ENCODE results near the gene ASAP2.

Gene ASAP2

GRCh38 chr2:9205486-9205885 is 1.1 kb upstream of the ASAP2 start:
- Histone ChIP-seq H3K4me3 (IDR thresholded peaks at IDR 0.05; ENCODE audit: insufficient read depth, low read depth, low read length) (no peak overlapping the region), H3K9ac (peak overlapping the region; percentile 32; the same call in 1 of the 2 replicates), H3K27me3 (ENCODE audit: insufficient read depth, low read depth) (no peaks in the 10 kb centered on the region), H3K4me1 (ENCODE audit: low read depth, poor library complexity, severe bottlenecking) (peaks cover 33% of the 10 kb centered on the region), H3K4me2 (peak overlapping the region; percentile 59), H3K27ac (no peak overlapping the region), H3K79me2 (ENCODE audit: insufficient read depth, low read depth) (no peaks in the 10 kb centered on the region), H3K36me3 (ENCODE audit: insufficient read depth) (no peaks in the 10 kb centered on the region), H4K20me1 (ENCODE audit: insufficient read depth) (no peaks in the 10 kb centered on the region), H2AFZ (ENCODE audit: low read depth) (peak overlapping the region; percentile 99)
- no peak for TF ChIP-seq CTCF (conservative IDR thresholded peaks at IDR 0.05; ENCODE audit: low read depth, low read length)

DNA sequence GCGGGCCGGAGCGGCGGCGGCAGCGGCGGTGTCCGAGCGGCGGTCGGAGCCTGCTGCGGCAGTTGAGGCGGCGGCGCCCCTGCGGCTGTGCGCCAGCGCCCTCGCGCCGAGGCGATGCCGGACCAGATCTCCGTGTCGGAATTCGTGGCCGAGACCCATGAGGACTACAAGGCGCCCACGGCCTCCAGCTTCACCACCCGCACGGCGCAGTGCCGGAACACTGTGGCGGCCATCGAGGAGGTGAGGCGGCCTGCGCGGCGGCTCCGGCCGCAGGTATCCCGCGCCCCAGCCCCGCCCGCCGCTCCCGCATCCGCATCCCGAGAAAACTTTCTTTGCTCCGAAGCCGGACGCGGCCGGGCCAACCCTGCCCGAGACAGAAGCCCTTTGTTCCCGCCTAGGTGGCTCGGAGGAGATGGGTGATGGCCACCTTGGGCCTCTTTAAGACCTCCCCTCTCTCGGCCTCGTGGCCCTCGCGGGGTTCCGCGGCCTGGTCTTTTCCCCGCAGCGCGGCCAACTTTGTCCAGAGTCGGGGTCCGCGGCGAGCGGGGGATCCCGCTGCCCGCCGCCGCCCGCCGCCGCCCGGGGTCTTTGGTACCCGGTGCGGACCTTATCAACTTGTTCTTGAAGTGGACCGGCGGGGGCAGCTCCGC is 504 bp downstream of the ASAP2 start:
- H3K9ac ChIP-seq: no peak overlapping the region
- H3K27ac ChIP-seq: no peak overlapping the region
- H3K4me3 ChIP-seq (IDR thresholded peaks at IDR 0.05; ENCODE audit: insufficient read depth, low read depth, low read length): no peak overlapping the region
- H2AFZ ChIP-seq (ENCODE audit: low read depth): peak overlapping the region; percentile 47; the same call in 1 of the 2 replicates
- H3K4me1 ChIP-seq (ENCODE audit: low read depth, poor library complexity, severe bottlenecking): peaks cover 34% of the 10 kb centered on the region
- no peaks in the 10 kb centered on the region for H3K27me3 ChIP-seq (ENCODE audit: insufficient read depth, low read depth)
- no peaks in the 10 kb centered on the region for H3K79me2 ChIP-seq (ENCODE audit: insufficient read depth, low read depth)
- H3K36me3 ChIP-seq (ENCODE audit: insufficient read depth): no peaks in the 10 kb centered on the region
- no peak for TF ChIP-seq CTCF (conservative IDR thresholded peaks at IDR 0.05; ENCODE audit: low read depth, low read length)
- no peaks in the 10 kb centered on the region for H4K20me1 ChIP-seq (ENCODE audit: insufficient read depth)
- peak overlapping the region; percentile 57 for H3K4me2 ChIP-seq

DNA sequence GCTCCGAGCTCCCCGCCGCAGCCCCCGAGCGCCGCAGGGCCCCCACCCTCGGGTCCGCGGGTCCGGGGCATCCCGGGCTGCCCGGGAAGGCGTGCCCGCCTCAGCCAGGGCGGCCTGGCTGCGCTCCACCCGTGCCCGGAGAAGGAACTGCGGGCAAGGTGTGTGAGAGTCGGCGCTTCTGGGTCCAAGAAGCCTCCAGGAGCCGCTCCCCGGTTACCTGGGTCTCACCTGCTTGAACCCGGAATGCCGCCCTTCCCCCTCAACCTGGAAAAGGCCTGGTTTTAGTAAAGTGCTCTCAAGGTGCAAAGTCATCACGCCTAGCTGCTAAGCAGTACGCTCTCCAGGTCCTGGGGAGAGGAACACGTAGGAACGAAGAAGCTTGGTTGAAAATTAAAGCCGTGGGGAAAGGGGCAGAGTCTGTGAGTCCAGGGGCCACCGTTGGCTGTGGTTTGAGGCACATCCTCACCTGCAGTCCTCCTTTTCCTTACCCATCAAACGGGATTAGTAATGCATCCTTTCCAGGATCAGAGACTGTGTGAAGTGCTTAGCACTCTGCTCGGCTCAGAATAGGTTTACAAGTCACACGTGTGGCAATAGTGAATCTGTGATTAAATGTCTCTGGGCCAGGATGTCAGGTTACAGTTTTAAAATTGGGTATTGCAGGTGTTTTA is 1.2 kb downstream of the ASAP2 start:
- no peak overlapping the region for H3K4me3 ChIP-seq (IDR thresholded peaks at IDR 0.05; ENCODE audit: insufficient read depth, low read depth, low read length)
- no peak overlapping the region for H2AFZ ChIP-seq (ENCODE audit: low read depth)
- no peaks in the 10 kb centered on the region for H3K27me3 ChIP-seq (ENCODE audit: insufficient read depth, low read depth)
- H3K79me2 ChIP-seq (ENCODE audit: insufficient read depth, low read depth): no peaks in the 10 kb centered on the region
- H3K36me3 ChIP-seq (ENCODE audit: insufficient read depth): no peaks in the 10 kb centered on the region
- peaks cover 34% of the 10 kb centered on the region for H3K4me1 ChIP-seq (ENCODE audit: low read depth, poor library complexity, severe bottlenecking)
- H3K9ac ChIP-seq: no peak overlapping the region
- no peak overlapping the region for H3K27ac ChIP-seq
- no peak for TF ChIP-seq CTCF (conservative IDR thresholded peaks at IDR 0.05; ENCODE audit: low read depth, low read length)
- peak overlapping the region; percentile 13; the same call in 1 of the 2 replicates for H3K4me2 ChIP-seq
- no peaks in the 10 kb centered on the region for H4K20me1 ChIP-seq (ENCODE audit: insufficient read depth)

GRCh38 chr2:9208875-9209274 is 2.3 kb downstream of the ASAP2 start:
- H3K27ac ChIP-seq: no peak overlapping the region
- H3K79me2 ChIP-seq (ENCODE audit: insufficient read depth, low read depth): no peaks in the 10 kb centered on the region
- H2AFZ ChIP-seq (ENCODE audit: low read depth): no peak overlapping the region
- peaks cover 34% of the 10 kb centered on the region for H3K4me1 ChIP-seq (ENCODE audit: low read depth, poor library complexity, severe bottlenecking)
- no peak for TF ChIP-seq CTCF (conservative IDR thresholded peaks at IDR 0.05; ENCODE audit: low read depth, low read length)
- no peak overlapping the region for H3K4me3 ChIP-seq (IDR thresholded peaks at IDR 0.05; ENCODE audit: insufficient read depth, low read depth, low read length)
- no peaks in the 10 kb centered on the region for H3K36me3 ChIP-seq (ENCODE audit: insufficient read depth)
- no peak overlapping the region for H3K4me2 ChIP-seq
- H3K9ac ChIP-seq: no peak overlapping the region
- no peaks in the 10 kb centered on the region for H3K27me3 ChIP-seq (ENCODE audit: insufficient read depth, low read depth)
- no peaks in the 10 kb centered on the region for H4K20me1 ChIP-seq (ENCODE audit: insufficient read depth)

Data from KMS-11 (cell line).